Liver (tissue), 9 donors: ENCODE measurements around the gene HOXD11. TPM values are rescaled to one million over a fixed set of nuclear protein-coding genes. Genes with fewer than 3 reads are reported as not detected.

Experiments used
- DNase-seq: peaks from one replicate; pipeline ENCODE4 v3.0.0-alpha.2; 2017; ENCODE audit warnings: low spot score
- H3K27ac ChIP-seq, 2 donors: one replicate each; pipeline ENCODE4 v1.7.0; 2013; ENCODE audit warnings: inconsistent platforms in 2 of 2, low read length in 2 of 2, control low read depth in 1 of 2, low read depth in 1 of 2, mild to moderate bottlenecking in 1 of 2
- H3K27me3 ChIP-seq, 4 donors: one replicate each; pipeline versions ENCODE4 v1.6.1 to v1.7.0; 2013; ENCODE audit warnings: low read length in 3 of 4, inconsistent platforms in 1 of 4, mild to moderate bottlenecking in 1 of 4, moderate library complexity in 1 of 4; ENCODE audit not compliant: control insufficient read depth in 4 of 4, insufficient read depth in 4 of 4
- H3K36me3 ChIP-seq, 4 donors: one replicate each; pipeline versions ENCODE4 v1.6.1 to v1.7.0; 2013; ENCODE audit warnings: low read length in 3 of 4, mild to moderate bottlenecking in 3 of 4, low read depth in 1 of 4, moderate library complexity in 1 of 4; ENCODE audit not compliant: control insufficient read depth in 4 of 4, insufficient read depth in 3 of 4
- H3K4me1 ChIP-seq, 4 donors: one replicate each; pipeline versions ENCODE4 v1.6.1 to v1.7.0; 2013; ENCODE audit warnings: low read length in 3 of 4, mild to moderate bottlenecking in 3 of 4, moderate library complexity in 1 of 4; ENCODE audit not compliant: control insufficient read depth in 4 of 4, insufficient read depth in 4 of 4
- H3K4me3 ChIP-seq, 3 donors: one replicate each; pipeline versions ENCODE4 v1.6.1 to v1.7.0; 2013; ENCODE audit warnings: low read length in 3 of 3, control low read depth in 1 of 3, low read depth in 1 of 3, mild to moderate bottlenecking in 1 of 3
- H3K9ac ChIP-seq, 2 donors: one replicate each; pipeline ENCODE4 v1.7.0; 2013; ENCODE audit warnings: low read length in 2 of 2, mild to moderate bottlenecking in 2 of 2, moderate library complexity in 2 of 2, control low read depth in 1 of 2, low read depth in 1 of 2
- H3K9me3 ChIP-seq, 4 donors: one replicate each; pipeline versions ENCODE4 v1.6.1 to v1.7.0; 2013; ENCODE audit warnings: low read length in 3 of 4; ENCODE audit not compliant: control insufficient read depth in 4 of 4
- ATF3 ChIP-seq: IDR thresholded peaks from 2 replicates; pipeline ENCODE4 v1.6.1; 2016; ENCODE audit warnings: antibody characterized with exemption
- CTCF ChIP-seq: fragments of 150-350 bp; IDR thresholded peaks from 2 replicates; pipeline ENCODE4 v1.5.1; 2017; ENCODE audit warnings: improper control_type of control experiment, low read depth, low read length; ENCODE audit not compliant: missing input control
- EGR1 ChIP-seq, 2 donors: IDR thresholded peaks; 2 replicates each; pipeline ENCODE4 v1.6.1; 2016 to 2018; ENCODE audit warnings: antibody characterized with exemption in 2 of 2, low read depth in 2 of 2
- FOXA1 ChIP-seq: IDR thresholded peaks from 2 replicates; pipeline ENCODE4 v1.6.1; 2016; ENCODE audit warnings: antibody characterized with exemption
- FOXA2 ChIP-seq: IDR thresholded peaks from 2 replicates; pipeline ENCODE4 v1.6.1; 2016; ENCODE audit warnings: antibody characterized with exemption
- GABPA ChIP-seq, 2 donors: IDR thresholded peaks in 1 of 2; conservative IDR thresholded peaks in 1 of 2; 2 replicates each; pipeline ENCODE4 v1.6.1; 2016; ENCODE audit warnings: antibody characterized with exemption in 2 of 2, mild to moderate bottlenecking in 1 of 2, moderate library complexity in 1 of 2
- HNF4A ChIP-seq, 2 donors: conservative IDR thresholded peaks; 2 replicates each; pipeline ENCODE4 v1.6.1; 2016; ENCODE audit warnings: antibody characterized with exemption in 2 of 2, mild to moderate bottlenecking in 2 of 2
- HNF4G ChIP-seq: IDR thresholded peaks from 2 replicates; pipeline ENCODE4 v1.6.1; 2016; ENCODE audit warnings: antibody characterized with exemption
- JUND ChIP-seq, 2 donors: IDR thresholded peaks; 2 replicates each; pipeline ENCODE4 v1.6.1; 2016; ENCODE audit warnings: antibody characterized with exemption in 2 of 2
- MAX ChIP-seq: IDR thresholded peaks from 2 replicates; pipeline ENCODE4 v1.6.1; 2016; ENCODE audit warnings: antibody characterized with exemption
- RXRA ChIP-seq, 2 donors: IDR thresholded peaks; 2 replicates each; pipeline ENCODE4 v1.6.1; 2017 to 2018; ENCODE audit warnings: antibody characterized with exemption in 2 of 2, mild to moderate bottlenecking in 1 of 2
- TAF1 ChIP-seq: conservative IDR thresholded peaks from 2 replicates; pipeline ENCODE4 v1.6.1; 2016; ENCODE audit warnings: antibody characterized with exemption, mild to moderate bottlenecking
- YY1 ChIP-seq: IDR thresholded peaks from 2 replicates; pipeline ENCODE4 v1.6.1; 2016; ENCODE audit warnings: antibody characterized with exemption, mild to moderate bottlenecking
- WGBS: extraction: QIAGEN DNeasy Blood & Tissue Kit; methylation state at CpG from one replicate; pipeline ENCODE4 v1.1.7; 2013; 5-methylcytosine and 5-hydroxymethylcytosine counted together
- polyA plus RNA-seq, 2 donors: library from polyadenylated mRNA; stranded (reverse) in 1 of 2; unstranded in 1 of 2; fragments of 200-250 nt in 1 of 2; fragments of >200 nt in 1 of 2; fragmentation: Nextera tagmentation in 1 of 2; extraction: Ambion mirVana in 1 of 2; gene quantifications; one replicate each; pipeline versions ENCODE4 v1.2.1 to v1.2.3, GENCODE V29; 2013 to 2015
- total RNA-seq, 2 donors: library from RNA; depleted of rRNA; stranded (reverse); fragments of >200 nt; gene quantifications; one replicate each; pipeline ENCODE4 v1.2.3, GENCODE V29; 2014
- TF ChIP-seq, protein P1 (sequence below): IDR thresholded peaks from 2 replicates; pipeline ENCODE4 v1.6.1; 2016; ENCODE audit warnings: antibody characterized with exemption
- TF ChIP-seq, protein P2 (sequence below): IDR thresholded peaks from 2 replicates; pipeline ENCODE4 v1.6.1; 2016; ENCODE audit warnings: antibody characterized with exemption, mild to moderate bottlenecking
- donor health status: healthy.
- donor health status: healthy.
- donor health status: healthy.
- donor health status: healthy.
- donor health status: healthy.

HOXD11 gene
- total and polyA plus RNA-seq, 4 donors, result not detected

- Histone ChIP-seq H3K27ac (no peak overlapping the region), H3K9ac (no peak overlapping the region), H3K4me1 (peaks cover 0 to 8% (median 0%) of the 10 kb centered on the region in 4 donors), H3K9me3 (no peaks in the 10 kb centered on the region), H3K4me3 (no peak overlapping the region), H3K27me3 (peaks cover 0 to 29% (median 18%) of the 10 kb centered on the region in 4 donors), H3K36me3 (no peaks in the 10 kb centered on the region)
- no peak for DNase-seq
- 21% methylated on average over 6 of the region's 6 CpGs for WGBS
- TF ChIP-seq CTCF, result no peak
- TF ChIP-seq, protein P1, sequence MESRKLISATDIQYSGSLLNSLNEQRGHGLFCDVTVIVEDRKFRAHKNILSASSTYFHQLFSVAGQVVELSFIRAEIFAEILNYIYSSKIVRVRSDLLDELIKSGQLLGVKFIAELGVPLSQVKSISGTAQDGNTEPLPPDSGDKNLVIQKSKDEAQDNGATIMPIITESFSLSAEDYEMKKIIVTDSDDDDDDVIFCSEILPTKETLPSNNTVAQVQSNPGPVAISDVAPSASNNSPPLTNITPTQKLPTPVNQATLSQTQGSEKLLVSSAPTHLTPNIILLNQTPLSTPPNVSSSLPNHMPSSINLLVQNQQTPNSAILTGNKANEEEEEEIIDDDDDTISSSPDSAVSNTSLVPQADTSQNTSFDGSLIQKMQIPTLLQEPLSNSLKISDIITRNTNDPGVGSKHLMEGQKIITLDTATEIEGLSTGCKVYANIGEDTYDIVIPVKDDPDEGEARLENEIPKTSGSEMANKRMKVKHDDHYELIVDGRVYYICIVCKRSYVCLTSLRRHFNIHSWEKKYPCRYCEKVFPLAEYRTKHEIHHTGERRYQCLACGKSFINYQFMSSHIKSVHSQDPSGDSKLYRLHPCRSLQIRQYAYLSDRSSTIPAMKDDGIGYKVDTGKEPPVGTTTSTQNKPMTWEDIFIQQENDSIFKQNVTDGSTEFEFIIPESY, result no peak
- TF ChIP-seq, protein P2, sequence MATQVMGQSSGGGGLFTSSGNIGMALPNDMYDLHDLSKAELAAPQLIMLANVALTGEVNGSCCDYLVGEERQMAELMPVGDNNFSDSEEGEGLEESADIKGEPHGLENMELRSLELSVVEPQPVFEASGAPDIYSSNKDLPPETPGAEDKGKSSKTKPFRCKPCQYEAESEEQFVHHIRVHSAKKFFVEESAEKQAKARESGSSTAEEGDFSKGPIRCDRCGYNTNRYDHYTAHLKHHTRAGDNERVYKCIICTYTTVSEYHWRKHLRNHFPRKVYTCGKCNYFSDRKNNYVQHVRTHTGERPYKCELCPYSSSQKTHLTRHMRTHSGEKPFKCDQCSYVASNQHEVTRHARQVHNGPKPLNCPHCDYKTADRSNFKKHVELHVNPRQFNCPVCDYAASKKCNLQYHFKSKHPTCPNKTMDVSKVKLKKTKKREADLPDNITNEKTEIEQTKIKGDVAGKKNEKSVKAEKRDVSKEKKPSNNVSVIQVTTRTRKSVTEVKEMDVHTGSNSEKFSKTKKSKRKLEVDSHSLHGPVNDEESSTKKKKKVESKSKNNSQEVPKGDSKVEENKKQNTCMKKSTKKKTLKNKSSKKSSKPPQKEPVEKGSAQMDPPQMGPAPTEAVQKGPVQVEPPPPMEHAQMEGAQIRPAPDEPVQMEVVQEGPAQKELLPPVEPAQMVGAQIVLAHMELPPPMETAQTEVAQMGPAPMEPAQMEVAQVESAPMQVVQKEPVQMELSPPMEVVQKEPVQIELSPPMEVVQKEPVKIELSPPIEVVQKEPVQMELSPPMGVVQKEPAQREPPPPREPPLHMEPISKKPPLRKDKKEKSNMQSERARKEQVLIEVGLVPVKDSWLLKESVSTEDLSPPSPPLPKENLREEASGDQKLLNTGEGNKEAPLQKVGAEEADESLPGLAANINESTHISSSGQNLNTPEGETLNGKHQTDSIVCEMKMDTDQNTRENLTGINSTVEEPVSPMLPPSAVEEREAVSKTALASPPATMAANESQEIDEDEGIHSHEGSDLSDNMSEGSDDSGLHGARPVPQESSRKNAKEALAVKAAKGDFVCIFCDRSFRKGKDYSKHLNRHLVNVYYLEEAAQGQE, result no peak
- no peak for TF ChIP-seq TAF1
- TF ChIP-seq ATF3, result no peak
- no peak for TF ChIP-seq GABPA (IDR thresholded peaks at IDR 0.05 in 1 of 2, conservative IDR thresholded peaks at IDR 0.05 in 1 of 2)
- TF ChIP-seq FOXA2, result no peak
These were observed 39.0 kb downstream of the HOXD11 start for GRCh38 chr2:176146101-176146500.

DNA sequence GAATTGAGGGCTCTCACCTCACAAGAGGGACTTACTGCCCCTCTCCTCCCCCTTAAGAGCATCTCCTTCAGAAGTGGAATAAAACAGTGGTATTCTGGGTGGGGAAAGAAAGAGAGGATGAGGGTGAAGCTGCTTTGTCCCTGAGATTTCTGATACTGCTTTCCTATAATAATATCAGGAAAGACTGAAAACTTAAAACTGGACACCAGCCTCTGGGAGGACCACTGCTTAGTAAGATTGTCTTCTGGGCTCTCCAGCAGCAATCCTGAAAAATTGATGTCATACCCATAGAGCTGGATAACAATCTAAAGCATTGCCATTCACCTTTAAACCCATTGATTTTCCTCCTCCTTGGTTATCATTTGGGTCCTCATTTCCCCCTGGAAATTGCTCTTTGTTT is 39.6 kb downstream of the HOXD11 start:
- Histone ChIP-seq H3K27me3 (peaks cover 1 to 29% (median 18%) of the 10 kb centered on the region in 4 donors), H3K9me3 (no peaks in the 10 kb centered on the region), H3K4me3 (no peak overlapping the region), H3K27ac (no peak overlapping the region), H3K4me1 (peaks cover 0 to 8% (median under 1%) of the 10 kb centered on the region in 4 donors), H3K36me3 (no peaks in the 10 kb centered on the region), H3K9ac (no peak overlapping the region)
- no peak for DNase-seq
- TF ChIP-seq FOXA2 (no peak), HNF4G (no peak), YY1 (no peak), GABPA (IDR thresholded peaks at IDR 0.05 in 1 of 2, conservative IDR thresholded peaks at IDR 0.05 in 1 of 2) (no peak), TAF1 (no peak), FOXA1 (no peak), MAX (no peak), JUND (IDR thresholded peaks at IDR 0.05) (no peak), RXRA (IDR thresholded peaks at IDR 0.05) (no peak), CTCF (no peak), HNF4A (conservative IDR thresholded peaks at IDR 0.05) (no peak), EGR1 (IDR thresholded peaks at IDR 0.05; ENCODE audit: low read depth in 2 of 2) (no peak)
- TF ChIP-seq, protein P2, result no peak
- TF ChIP-seq, protein P1, result no peak
